Gastroesophageal sphincter (tissue), 4 donors: Measurements from ENCODE around the gene FHOD3. TPM values are rescaled to one million over a fixed set of nuclear protein-coding genes. Genes with fewer than 3 reads are reported as not detected.

Experiments used
- ATAC-seq: fragments of 150-250 bp; one replicate; pipeline ENCODE4 v1.9.1; 2016; ENCODE audit warnings: mild to moderate bottlenecking, moderate library complexity
- H3K27ac ChIP-seq, 4 donors: fragments of 200-600 bp; sonication (generic) in 3 of 4; 1 replicate in 3 of 4; 2 replicates in 1 of 4; pipeline ENCODE4 v1.5.1; 2016 to 2019
- H3K27me3 ChIP-seq: fragments of 200-600 bp; sonication (generic); one replicate; pipeline ENCODE4 v1.5.1; 2019
- H3K36me3 ChIP-seq, 2 donors: fragments of 200-600 bp; sonication (generic); one replicate each; pipeline ENCODE4 v1.5.1; 2019; ENCODE audit warnings: control low read depth in 1 of 2
- H3K4me1 ChIP-seq, 3 donors: fragments of 200-600 bp; sonication (generic); 1 replicate in 2 of 3; 2 replicates in 1 of 3; pipeline ENCODE4 v1.5.1; 2016 to 2019; ENCODE audit warnings: control low read depth in 2 of 3
- H3K4me3 ChIP-seq, 2 donors: fragments of 200-600 bp; sonication (generic); one replicate each; pipeline ENCODE4 v1.5.1; 2019; ENCODE audit warnings: mild to moderate bottlenecking in 1 of 2, moderate library complexity in 1 of 2
- H3K9me3 ChIP-seq, 3 donors: fragments of 200-600 bp; sonication (generic); one replicate each; pipeline ENCODE4 v1.5.1; 2017 to 2019; ENCODE audit warnings: control low read depth in 2 of 3
- EP300 ChIP-seq: sonication (generic); formaldehyde crosslinking; IDR thresholded peaks from one replicate; pipeline ENCODE4 v1.6.1; 2017; ENCODE audit warnings: antibody characterized with exemption, mild to moderate bottlenecking
- POLR2A ChIP-seq, 2 donors: fragments of 450-650 bp; IDR thresholded peaks; one replicate each; pipeline ENCODE4 v1.6.1; 2017; ENCODE audit warnings: antibody characterized with exemption in 2 of 2, mild to moderate bottlenecking in 2 of 2, moderate library complexity in 1 of 2
- POLR2AphosphoS5 ChIP-seq: sonication (generic); formaldehyde crosslinking; IDR thresholded peaks from one replicate; pipeline ENCODE4 v1.6.1; 2017; ENCODE audit warnings: antibody characterized with exemption
- WGBS, 2 donors: methylation state at CpG; one replicate each; pipeline ENCODE4 v1.1.5; 2018; ENCODE audit warnings: low coverage in 1 of 2; 5-methylcytosine and 5-hydroxymethylcytosine counted together
- total RNA-seq, 4 donors: library from RNA; depleted of rRNA; stranded (reverse); fragments of >200 nt; gene quantifications; one replicate each; pipeline ENCODE4 v1.1.0, GENCODE V29; 2016
- TF ChIP-seq, protein P1 (sequence below), 4 experiments: fragments of 200-600 bp in 2 of 4; fragments of 450-650 bp in 2 of 4; sonication (generic) in 1 of 4; IDR thresholded peaks; one replicate each; pipeline ENCODE4 v1.5.1; 2017 to 2019; ENCODE audit warnings: antibody characterized with exemption in 4 of 4, mild to moderate bottlenecking in 2 of 4, moderate library complexity in 2 of 4

FHOD3 gene
- total RNA-seq, 4 donors from 2014 or later = 18.4 to 36.7 (median 30.4) TPM

GRCh38 chr18:36624451-36625167, 327.1 kb downstream of the FHOD3 start:
- Histone ChIP-seq H3K4me1 (peaks cover 0 to 16% (median 6%) of the 10 kb centered on the region in 3 donors), H3K4me3 (no peak overlapping the region), H3K9me3 (no peaks in the 10 kb centered on the region), H3K27me3 (no peaks in the 10 kb centered on the region), H3K36me3 (peaks cover 0 to 18% of the 10 kb centered on the region in 2 donors), H3K27ac (no peak overlapping the region)
- WGBS, 2 donors = 66 to 93% methylated on average over 5 to 7 of the region's 7 CpGs
- TF ChIP-seq, protein P1, sequence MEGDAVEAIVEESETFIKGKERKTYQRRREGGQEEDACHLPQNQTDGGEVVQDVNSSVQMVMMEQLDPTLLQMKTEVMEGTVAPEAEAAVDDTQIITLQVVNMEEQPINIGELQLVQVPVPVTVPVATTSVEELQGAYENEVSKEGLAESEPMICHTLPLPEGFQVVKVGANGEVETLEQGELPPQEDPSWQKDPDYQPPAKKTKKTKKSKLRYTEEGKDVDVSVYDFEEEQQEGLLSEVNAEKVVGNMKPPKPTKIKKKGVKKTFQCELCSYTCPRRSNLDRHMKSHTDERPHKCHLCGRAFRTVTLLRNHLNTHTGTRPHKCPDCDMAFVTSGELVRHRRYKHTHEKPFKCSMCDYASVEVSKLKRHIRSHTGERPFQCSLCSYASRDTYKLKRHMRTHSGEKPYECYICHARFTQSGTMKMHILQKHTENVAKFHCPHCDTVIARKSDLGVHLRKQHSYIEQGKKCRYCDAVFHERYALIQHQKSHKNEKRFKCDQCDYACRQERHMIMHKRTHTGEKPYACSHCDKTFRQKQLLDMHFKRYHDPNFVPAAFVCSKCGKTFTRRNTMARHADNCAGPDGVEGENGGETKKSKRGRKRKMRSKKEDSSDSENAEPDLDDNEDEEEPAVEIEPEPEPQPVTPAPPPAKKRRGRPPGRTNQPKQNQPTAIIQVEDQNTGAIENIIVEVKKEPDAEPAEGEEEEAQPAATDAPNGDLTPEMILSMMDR (IDR thresholded peaks at IDR 0.05) = no peak
- TF ChIP-seq POLR2AphosphoS5 (no peak), POLR2A (IDR thresholded peaks at IDR 0.05) (no peak), EP300 (no peak)
- ATAC-seq = no peak

DNA sequence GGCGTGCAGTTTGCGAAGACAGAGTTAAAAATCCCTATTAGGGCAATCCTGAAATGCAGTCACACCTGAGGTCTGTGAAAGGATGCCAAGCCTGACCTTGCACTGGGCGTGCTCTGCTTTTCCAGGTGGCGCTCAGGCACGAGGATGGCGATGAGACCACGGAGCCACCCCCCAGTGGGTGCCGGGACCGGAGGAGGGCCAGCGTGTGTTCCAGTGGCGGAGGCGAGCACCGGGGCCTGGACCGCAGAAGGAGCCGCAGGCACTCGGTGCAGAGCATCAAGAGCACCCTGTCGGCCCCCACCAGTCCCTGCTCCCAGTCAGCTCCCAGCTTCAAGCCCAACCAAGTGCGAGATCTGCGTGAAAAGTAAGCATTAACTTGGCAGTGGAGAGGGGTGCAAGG, 327.9 kb downstream of the FHOD3 start:
- H3K9me3 ChIP-seq = no peaks in the 10 kb centered on the region
- WGBS, 2 donors = 96 to 99% methylated on average over 9 to 10 of the region's 19 CpGs
- TF ChIP-seq POLR2A (IDR thresholded peaks at IDR 0.05) = no peak
- no peak for TF ChIP-seq POLR2AphosphoS5
- no peak for TF ChIP-seq EP300
- TF ChIP-seq, protein P1 (IDR thresholded peaks at IDR 0.05) = no peak
- no peak overlapping the region for H3K4me3 ChIP-seq
- H3K27ac ChIP-seq = no peak overlapping the region
- no peak for ATAC-seq
- peaks cover 0 to 19% (median 6%) of the 10 kb centered on the region in 3 donors for H3K4me1 ChIP-seq
- H3K36me3 ChIP-seq = peaks cover 0 to 18% of the 10 kb centered on the region in 2 donors
- H3K27me3 ChIP-seq = no peaks in the 10 kb centered on the region

DNA sequence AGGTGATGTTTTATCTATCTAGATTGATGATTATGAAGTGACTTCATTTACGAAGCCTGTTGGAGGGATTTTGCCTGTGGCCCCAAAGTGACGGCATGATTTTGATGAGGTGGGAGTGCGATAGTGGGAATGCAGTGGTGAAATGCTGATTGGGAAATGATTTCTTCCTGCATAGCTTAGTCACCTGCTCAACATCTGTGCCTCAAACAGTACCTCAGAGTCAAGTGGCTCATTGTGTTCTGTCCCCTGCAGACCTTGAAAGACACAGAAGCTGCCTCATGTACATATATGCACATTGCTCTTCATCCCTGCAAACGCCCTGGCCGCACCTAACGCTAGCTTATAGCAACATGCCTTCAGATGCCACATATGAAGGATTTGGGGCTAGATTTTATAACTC, 330.1 kb downstream of the FHOD3 start:
- Histone ChIP-seq H3K9me3 (no peaks in the 10 kb centered on the region), H3K27ac (no peak overlapping the region), H3K4me1 (peaks cover 0 to 19% (median 6%) of the 10 kb centered on the region in 3 donors), H3K27me3 (no peaks in the 10 kb centered on the region), H3K36me3 (peaks cover 0 to 18% of the 10 kb centered on the region in 2 donors), H3K4me3 (no peak overlapping the region)
- WGBS, 2 donors = 82 to 94% methylated on average over 3 to 4 of the region's 6 CpGs
- ATAC-seq = no peak
- TF ChIP-seq POLR2AphosphoS5 = no peak
- no peak for TF ChIP-seq EP300
- TF ChIP-seq, protein P1 (IDR thresholded peaks at IDR 0.05) = no peak
- TF ChIP-seq POLR2A (IDR thresholded peaks at IDR 0.05) = no peak

GRCh38 chr18:36628435-36629137, 331.1 kb downstream of the FHOD3 start:
- H3K4me3 ChIP-seq = no peak overlapping the region
- H3K36me3 ChIP-seq = peaks cover 0 to 18% of the 10 kb centered on the region in 2 donors
- H3K4me1 ChIP-seq = peaks cover 0 to 19% (median 6%) of the 10 kb centered on the region in 3 donors
- H3K9me3 ChIP-seq = no peaks in the 10 kb centered on the region
- no peaks in the 10 kb centered on the region for H3K27me3 ChIP-seq
- H3K27ac ChIP-seq = peak overlapping the region; percentile 41 to 50 (median 46)
- TF ChIP-seq POLR2A (IDR thresholded peaks at IDR 0.05) = no peak
- TF ChIP-seq POLR2AphosphoS5 = no peak
- TF ChIP-seq, protein P1 (IDR thresholded peaks at IDR 0.05) = no peak
- TF ChIP-seq EP300 = no peak
- peak; percentile 69 for ATAC-seq
- 21 to 30% methylated on average over 2 of the region's 2 CpGs for WGBS, 2 donors
